Mucosa of rectum (tissue), 2 donors: ENCODE measurements around the gene KLRF1.

Source experiments
- H3K27ac ChIP-seq, 2 donors: one replicate each; pipeline ENCODE4 v1.7.0; 2013; ENCODE audit warnings: inconsistent platforms in 2 of 2, low read depth in 2 of 2, low read length in 2 of 2
- H3K27me3 ChIP-seq, 2 donors: one replicate each; pipeline ENCODE4 v1.7.0; 2013; ENCODE audit warnings: low read length in 2 of 2; ENCODE audit not compliant: control insufficient read depth in 2 of 2, insufficient read depth in 2 of 2
- H3K36me3 ChIP-seq, 2 donors: one replicate each; pipeline ENCODE4 v1.7.0; 2013; ENCODE audit warnings: low read length in 2 of 2; ENCODE audit not compliant: control insufficient read depth in 2 of 2, insufficient read depth in 2 of 2
- H3K4me1 ChIP-seq, 2 donors: one replicate each; pipeline ENCODE4 v1.7.0; 2013; ENCODE audit warnings: low read length in 2 of 2, mild to moderate bottlenecking in 1 of 2; ENCODE audit not compliant: control insufficient read depth in 2 of 2, insufficient read depth in 2 of 2
- H3K4me3 ChIP-seq, 2 donors: one replicate each; pipeline ENCODE4 v1.7.0; 2013; ENCODE audit warnings: low read length in 2 of 2
- H3K9ac ChIP-seq, 2 donors: one replicate each; pipeline ENCODE4 v1.7.0; 2013; ENCODE audit warnings: low read length in 2 of 2, low read depth in 1 of 2, mild to moderate bottlenecking in 1 of 2
- H3K9me3 ChIP-seq, 2 donors: one replicate each; pipeline ENCODE4 v1.7.0; 2013; ENCODE audit warnings: low read length in 2 of 2; ENCODE audit not compliant: control insufficient read depth in 2 of 2
- donor health status: healthy.
- donor health status: Normal muscosa, but diverticular disease.

The KLRF1 gene

DNA sequence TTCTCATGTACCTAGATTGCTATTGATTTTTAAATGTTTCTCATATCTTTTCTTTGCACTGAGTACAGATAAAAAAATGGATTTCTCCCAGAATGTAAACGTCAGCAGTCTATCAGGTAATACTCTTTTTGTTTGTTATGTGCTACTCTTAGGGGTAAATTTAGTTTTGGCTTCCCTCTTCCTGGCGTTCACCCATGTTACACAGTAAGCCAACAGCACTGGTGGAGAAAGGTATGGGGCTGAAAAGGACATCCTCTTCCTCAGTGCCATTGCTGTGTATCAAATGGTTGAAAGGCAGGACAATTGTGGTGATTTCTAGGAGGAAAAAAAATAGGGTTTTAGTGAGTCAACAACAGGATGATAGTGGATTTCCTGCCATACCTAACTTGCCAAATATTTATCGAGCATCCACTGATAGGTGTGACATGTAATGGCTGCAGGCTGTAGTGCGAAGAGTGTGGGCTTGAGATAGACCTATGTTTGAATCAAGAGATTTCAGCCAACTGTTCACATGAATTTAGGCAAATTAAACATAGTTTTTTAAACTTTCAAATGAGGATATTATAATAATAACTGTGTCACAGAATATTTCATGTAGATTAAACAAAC, 61.5 kb downstream of the KLRF1 start:
- Histone ChIP-seq H3K36me3 (no peaks in the 10 kb centered on the region), H3K27ac (no peak overlapping the region), H3K9me3 (no peaks in the 10 kb centered on the region), H3K4me3 (no peak overlapping the region), H3K27me3 (no peaks in the 10 kb centered on the region), H3K4me1 (no peaks in the 10 kb centered on the region), H3K9ac (no peak overlapping the region)
